M059J (cell line): ENCODE measurements around the gene APOBEC2. TPM values are rescaled to one million over a fixed set of nuclear protein-coding genes. Genes with fewer than 3 reads are reported as not detected.

Experiments
- DNase-seq: peaks from one replicate; pipeline ENCODE4 v3.0.0-alpha.2; 2012; ENCODE audit warnings: low read depth
- total RNA-seq: library from RNA; depleted of rRNA; stranded (reverse); fragments of >200 nt; shearing (Covaris generic); gene quantifications from 2 replicates; pipeline ENCODE4 v1.2.3, GENCODE V29; 2014

Gene APOBEC2
- total RNA-seq, 1 experiment from 2014 or later: not detected

GRCh38 chr6:41037107-41037900 is 15.7 kb upstream of the APOBEC2 start:
- no peak for DNase-seq

GRCh38 chr6:41038205-41038604 is 14.8 kb upstream of the APOBEC2 start:
- DNase-seq: no peak

- peak; percentile 60 for DNase-seq
Observed at GRCh38 chr6:41039060-41039998, 13.7 kb upstream of the APOBEC2 start, which contains the start of gene UNC5CL. Gene UNC5CL (minus strand): TSS chr6:41039221. CDS start chr6:41035074, 4,147 bp downstream.

- peak; percentile 81 for DNase-seq
Observed at GRCh38 chr6:41040101-41040939, 12.7 kb upstream of the APOBEC2 start.

- no peak for DNase-seq
Observed at GRCh38 chr6:41040940-41041536, 12.0 kb upstream of the APOBEC2 start.

GRCh38 chr6:41042226-41043055 is 10.6 kb upstream of the APOBEC2 start, which contains the start of gene TSPO2:
Gene TSPO2 (plus strand): TSS chr6:41042467. CDS start chr6:41042986, 519 bp downstream.
- no peak for DNase-seq

- DNase-seq: no peak
Observed at GRCh38 chr6:41043151-41043550, 9.9 kb upstream of the APOBEC2 start.

- DNase-seq: no peak
Observed at GRCh38 chr6:41045664-41046063, 7.3 kb upstream of the APOBEC2 start.

GRCh38 chr6:41046084-41046483 is 6.9 kb upstream of the APOBEC2 start:
- DNase-seq: no peak

GRCh38 chr6:41047306-41047705 is 5.7 kb upstream of the APOBEC2 start:
- no peak for DNase-seq

- no peak for DNase-seq
Observed at GRCh38 chr6:41047745-41048732, 5.0 kb upstream of the APOBEC2 start.

- DNase-seq: no peak
Observed at GRCh38 chr6:41049521-41049920, 3.5 kb upstream of the APOBEC2 start.

- DNase-seq: no peak
Observed at GRCh38 chr6:41049955-41050354, 3.0 kb upstream of the APOBEC2 start.

- DNase-seq: no peak
Observed at GRCh38 chr6:41050536-41050935, 2.5 kb upstream of the APOBEC2 start.

- DNase-seq: no peak
Observed at GRCh38 chr6:41051873-41052272, 1.1 kb upstream of the APOBEC2 start.

- DNase-seq: no peak
Observed at GRCh38 chr6:41054511-41054910, 1.5 kb downstream of the APOBEC2 start.

- no peak for DNase-seq
Observed at GRCh38 chr6:41055149-41055548, 2.1 kb downstream of the APOBEC2 start.

GRCh38 chr6:41056768-41057490 is 3.9 kb downstream of the APOBEC2 start:
- DNase-seq: no peak
